CD4-positive, alpha-beta T cell treated with Interleukin-15 for 1 hour (primary cell): Measurements from ENCODE around the gene USP2.

Experiments used
- DNase-seq: peaks from one replicate; pipeline ENCODE4 v3.0.0-alpha.2; 2020

The USP2 gene

GRCh38 chr11:119381181-119381988 lies at the start of gene USP2:
TSS of gene USP2 (minus strand) at chr11:119381690. CDS start at chr11:119373480, 8,210 bp downstream.
- DNase-seq: peak; percentile 96

- DNase-seq: no peak
These were observed 45.8 kb upstream of the USP2 start for GRCh38 chr11:119427279-119427678.

- DNase-seq: no peak
These were observed 44.7 kb upstream of the USP2 start for GRCh38 chr11:119426142-119426541.

GRCh38 chr11:119424775-119425174 lies 43.3 kb upstream of the USP2 start:
- DNase-seq: no peak

GRCh38 chr11:119424276-119424675 lies 42.8 kb upstream of the USP2 start:
- DNase-seq: no peak

- DNase-seq: no peak
These were observed 42.2 kb upstream of the USP2 start for GRCh38 chr11:119423509-119424254.

GRCh38 chr11:119422809-119423508 lies 41.5 kb upstream of the USP2 start, which contains the start of gene THY1:
TSS of gene THY1 (minus strand) at chr11:119423172. CDS start at chr11:119420905, 2,267 bp downstream.
- no peak for DNase-seq

- DNase-seq: no peak
These were observed 40.7 kb upstream of the USP2 start for GRCh38 chr11:119421941-119422808.

- DNase-seq: no peak
These were observed 39.9 kb upstream of the USP2 start for GRCh38 chr11:119421351-119421750.

- no peak for DNase-seq
These were observed 39.1 kb upstream of the USP2 start for GRCh38 chr11:119420631-119421030.

- no peak for DNase-seq
These were observed 38.5 kb upstream of the USP2 start for GRCh38 chr11:119419834-119420492.

- DNase-seq: no peak
These were observed 37.8 kb upstream of the USP2 start for GRCh38 chr11:119419246-119419645.

- DNase-seq: no peak
These were observed 37.3 kb upstream of the USP2 start for GRCh38 chr11:119418759-119419158.

GRCh38 chr11:119417726-119418540 lies 36.4 kb upstream of the USP2 start:
- DNase-seq: no peak

- no peak for DNase-seq
These were observed 35.4 kb upstream of the USP2 start for GRCh38 chr11:119416606-119417580.

GRCh38 chr11:119415966-119416365 lies 34.5 kb upstream of the USP2 start:
- no peak for DNase-seq

GRCh38 chr11:119415517-119415916 lies 34.0 kb upstream of the USP2 start:
- no peak for DNase-seq

GRCh38 chr11:119414734-119415133 lies 33.2 kb upstream of the USP2 start:
- no peak for DNase-seq

- DNase-seq: no peak
These were observed 32.8 kb upstream of the USP2 start for GRCh38 chr11:119414321-119414720.

GRCh38 chr11:119412072-119412471 lies 30.6 kb upstream of the USP2 start:
- no peak for DNase-seq
